ENCODE measurements around the gene SYNGAP1.
A peak's percentile ranks its signal among the peaks of the same experiment; 100 is the strongest.
"Not testable (repeated sequence)": the region's sequence is repeated elsewhere in the genome, so short reads cannot be mapped to it uniquely, and the experiment has no call there.

SYNGAP1 gene

GRCh38 chr6:33440649-33441309 is 20.9 kb downstream of the SYNGAP1 start:
- no peak for DNase-seq

GRCh38 chr6:33441457-33441856 is 21.6 kb downstream of the SYNGAP1 start:
- no peak for DNase-seq

- no peak for DNase-seq
Measured at GRCh38 chr6:33442283-33442682, 22.4 kb downstream of the SYNGAP1 start.

- DNase-seq = no peak
Measured at GRCh38 chr6:33443025-33443424, 23.2 kb downstream of the SYNGAP1 start.

- no peak for DNase-seq
Measured at GRCh38 chr6:33443619-33444504, 24.0 kb downstream of the SYNGAP1 start.

- no peak for DNase-seq
Measured at GRCh38 chr6:33445119-33445603, 25.3 kb downstream of the SYNGAP1 start.

GRCh38 chr6:33446356-33446755 is 26.5 kb downstream of the SYNGAP1 start:
- DNase-seq = no peak

GRCh38 chr6:33450434-33450833 is 30.6 kb downstream of the SYNGAP1 start:
- DNase-seq = no peak

GRCh38 chr6:33451606-33452005 is 31.7 kb downstream of the SYNGAP1 start:
- no peak for DNase-seq

- no peak for DNase-seq
Measured at GRCh38 chr6:33452496-33452895, 32.6 kb downstream of the SYNGAP1 start.

- no peak for DNase-seq
Measured at GRCh38 chr6:33453393-33454008, 33.6 kb downstream of the SYNGAP1 start.

GRCh38 chr6:33454009-33454946 is 34.4 kb downstream of the SYNGAP1 start, which contains the start of gene ZBTB9:
ZBTB9 (plus strand) TSS chr6:33454576; CDS start chr6:33455101, 525 bp downstream.
- DNase-seq = peak; percentile 95

- no peak for DNase-seq
Measured at GRCh38 chr6:33455051-33455450, 35.2 kb downstream of the SYNGAP1 start.

- no peak for DNase-seq
Measured at GRCh38 chr6:33456156-33456555, 36.3 kb downstream of the SYNGAP1 start.

- no peak for DNase-seq
Measured at GRCh38 chr6:33458676-33459075, 38.8 kb downstream of the SYNGAP1 start.

GRCh38 chr6:33459226-33459625 is 39.4 kb downstream of the SYNGAP1 start:
- DNase-seq = no peak

GRCh38 chr6:33466075-33466735 is 46.3 kb downstream of the SYNGAP1 start:
- no peak for DNase-seq

GRCh38 chr6:33467091-33467490 is 47.2 kb downstream of the SYNGAP1 start:
- no peak for DNase-seq

GRCh38 chr6:33469661-33470060 is 49.8 kb downstream of the SYNGAP1 start:
- no peak for DNase-seq

- no peak for DNase-seq
Measured at GRCh38 chr6:33477864-33478263, 58.0 kb downstream of the SYNGAP1 start.

- no peak for DNase-seq
Measured at GRCh38 chr6:33481192-33481591, 61.3 kb downstream of the SYNGAP1 start.

- not testable (repeated sequence) for DNase-seq
Measured at GRCh38 chr6:33482620-33483019, 62.8 kb downstream of the SYNGAP1 start.
